DMS79 (cell line): ENCODE results near the gene LTBP3.

Source experiments
- DNase-seq: peaks from one replicate; lab custom pipeline; 2025; lab: John Stamatoyannopoulos, UW

Gene LTBP3

GRCh38 chr11:65506772-65507505, 51.2 kb downstream of the LTBP3 start:
- peak; percentile 83 for DNase-seq

GRCh38 chr11:65506290-65506771, 51.8 kb downstream of the LTBP3 start:
- no peak for DNase-seq

GRCh38 chr11:65505466-65506289, 52.5 kb downstream of the LTBP3 start:
- no peak for DNase-seq

DNA sequence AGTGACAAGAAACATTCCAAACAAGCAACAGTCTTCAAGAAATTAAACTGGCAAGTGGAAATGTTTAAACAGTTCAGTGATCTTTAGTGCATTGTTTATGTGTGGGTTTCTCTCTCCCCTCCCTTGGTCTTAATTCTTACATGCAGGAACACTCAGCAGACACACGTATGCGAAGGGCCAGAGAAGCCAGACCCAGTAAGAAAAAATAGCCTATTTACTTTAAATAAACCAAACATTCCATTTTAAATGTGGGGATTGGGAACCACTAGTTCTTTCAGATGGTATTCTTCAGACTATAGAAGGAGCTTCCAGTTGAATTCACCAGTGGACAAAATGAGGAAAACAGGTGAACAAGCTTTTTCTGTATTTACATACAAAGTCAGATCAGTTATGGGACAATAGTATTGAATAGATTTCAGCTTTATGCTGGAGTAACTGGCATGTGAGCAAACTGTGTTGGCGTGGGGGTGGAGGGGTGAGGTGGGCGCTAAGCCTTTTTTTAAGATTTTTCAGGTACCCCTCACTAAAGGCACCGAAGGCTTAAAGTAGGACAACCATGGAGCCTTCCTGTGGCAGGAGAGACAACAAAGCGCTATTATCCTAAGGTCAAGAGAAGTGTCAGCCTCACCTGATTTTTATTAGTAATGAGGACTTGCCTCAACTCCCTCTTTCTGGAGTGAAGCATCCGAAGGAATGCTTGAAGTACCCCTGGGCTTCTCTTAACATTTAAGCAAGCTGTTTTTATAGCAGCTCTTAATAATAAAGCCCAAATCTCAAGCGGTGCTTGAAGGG, 53.3 kb downstream of the LTBP3 start:
- no peak for DNase-seq

GRCh38 chr11:65503949-65504673, 54.0 kb downstream of the LTBP3 start:
- no peak for DNase-seq

DNA sequence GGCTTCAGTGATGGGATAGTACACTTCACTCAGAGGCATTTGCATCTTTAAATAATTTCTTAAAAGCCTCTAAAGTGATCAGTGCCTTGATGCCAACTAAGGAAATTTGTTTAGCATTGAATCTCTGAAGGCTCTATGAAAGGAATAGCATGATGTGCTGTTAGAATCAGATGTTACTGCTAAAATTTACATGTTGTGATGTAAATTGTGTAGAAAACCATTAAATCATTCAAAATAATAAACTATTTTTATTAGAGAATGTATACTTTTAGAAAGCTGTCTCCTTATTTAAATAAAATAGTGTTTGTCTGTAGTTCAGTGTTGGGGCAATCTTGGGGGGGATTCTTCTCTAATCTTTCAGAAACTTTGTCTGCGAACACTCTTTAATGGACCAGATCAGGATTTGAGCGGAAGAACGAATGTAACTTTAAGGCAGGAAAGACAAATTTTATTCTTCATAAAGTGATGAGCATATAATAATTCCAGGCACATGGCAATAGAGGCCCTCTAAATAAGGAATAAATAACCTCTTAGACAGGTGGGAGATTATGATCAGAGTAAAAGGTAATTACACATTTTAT, 54.7 kb downstream of the LTBP3 start:
- no peak for DNase-seq

DNA sequence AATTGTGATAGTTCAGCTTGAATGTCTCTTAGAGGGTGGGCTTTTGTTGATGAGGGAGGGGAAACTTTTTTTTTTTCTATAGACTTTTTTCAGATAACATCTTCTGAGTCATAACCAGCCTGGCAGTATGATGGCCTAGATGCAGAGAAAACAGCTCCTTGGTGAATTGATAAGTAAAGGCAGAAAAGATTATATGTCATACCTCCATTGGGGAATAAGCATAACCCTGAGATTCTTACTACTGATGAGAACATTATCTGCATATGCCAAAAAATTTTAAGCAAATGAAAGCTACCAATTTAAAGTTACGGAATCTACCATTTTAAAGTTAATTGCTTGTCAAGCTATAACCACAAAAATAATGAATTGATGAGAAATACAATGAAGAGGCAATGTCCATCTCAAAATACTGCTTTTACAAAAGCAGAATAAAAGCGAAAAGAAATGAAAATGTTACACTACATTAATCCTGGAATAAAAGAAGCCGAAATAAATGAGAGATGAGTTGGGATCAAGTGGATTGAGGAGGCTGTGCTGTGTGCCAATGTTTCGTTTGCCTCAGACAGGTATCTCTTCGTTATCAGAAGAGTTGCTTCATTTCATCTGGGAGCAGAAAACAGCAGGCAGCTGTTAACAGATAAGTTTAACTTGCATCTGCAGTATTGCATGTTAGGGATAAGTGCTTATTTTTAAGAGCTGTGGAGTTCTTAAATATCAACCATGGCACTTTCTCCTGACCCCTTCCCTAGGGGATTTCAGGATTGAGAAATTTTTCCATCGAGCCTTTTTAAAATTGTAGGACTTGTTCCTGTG, 55.4 kb downstream of the LTBP3 start:
- no peak for DNase-seq

DNA sequence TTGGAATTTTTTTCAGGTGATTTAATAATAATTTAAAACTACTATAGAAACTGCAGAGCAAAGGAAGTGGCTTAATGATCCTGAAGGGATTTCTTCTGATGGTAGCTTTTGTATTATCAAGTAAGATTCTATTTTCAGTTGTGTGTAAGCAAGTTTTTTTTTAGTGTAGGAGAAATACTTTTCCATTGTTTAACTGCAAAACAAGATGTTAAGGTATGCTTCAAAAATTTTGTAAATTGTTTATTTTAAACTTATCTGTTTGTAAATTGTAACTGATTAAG, 55.9 kb downstream of the LTBP3 start:
- DNase-seq, result no peak

DNA sequence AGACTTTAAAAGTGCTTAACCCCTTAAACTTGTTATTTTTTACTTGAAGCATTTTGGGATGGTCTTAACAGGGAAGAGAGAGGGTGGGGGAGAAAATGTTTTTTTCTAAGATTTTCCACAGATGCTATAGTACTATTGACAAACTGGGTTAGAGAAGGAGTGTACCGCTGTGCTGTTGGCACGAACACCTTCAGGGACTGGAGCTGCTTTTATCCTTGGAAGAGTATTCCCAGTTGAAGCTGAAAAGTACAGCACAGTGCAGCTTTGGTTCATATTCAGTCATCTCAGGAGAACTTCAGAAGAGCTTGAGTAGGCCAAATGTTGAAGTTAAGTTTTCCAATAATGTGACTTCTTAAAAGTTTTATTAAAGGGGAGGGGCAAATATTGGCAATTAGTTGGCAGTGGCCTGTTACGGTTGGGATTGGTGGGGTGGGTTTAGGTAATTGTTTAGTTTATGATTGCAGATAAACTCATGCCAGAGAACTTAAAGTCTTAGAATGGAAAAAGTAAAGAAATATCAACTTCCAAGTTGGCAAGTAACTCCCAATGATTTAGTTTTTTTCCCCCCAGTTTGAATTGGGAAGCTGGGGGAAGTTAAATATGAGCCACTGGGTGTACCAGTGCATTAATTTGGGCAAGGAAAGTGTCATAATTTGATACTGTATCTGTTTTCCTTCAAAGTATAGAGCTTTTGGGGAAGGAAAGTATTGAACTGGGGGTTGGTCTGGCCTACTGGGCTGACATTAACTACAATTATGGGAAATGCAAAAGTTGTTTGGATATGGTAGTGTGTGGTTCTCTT, 56.5 kb downstream of the LTBP3 start:
- DNase-seq, result no peak

GRCh38 chr11:65501186-65501471, 57.0 kb downstream of the LTBP3 start:
- DNase-seq, result no peak

GRCh38 chr11:65500387-65501185, 57.6 kb downstream of the LTBP3 start:
- DNase-seq, result no peak

GRCh38 chr11:65499713-65500386, 58.3 kb downstream of the LTBP3 start:
- no peak for DNase-seq

DNA sequence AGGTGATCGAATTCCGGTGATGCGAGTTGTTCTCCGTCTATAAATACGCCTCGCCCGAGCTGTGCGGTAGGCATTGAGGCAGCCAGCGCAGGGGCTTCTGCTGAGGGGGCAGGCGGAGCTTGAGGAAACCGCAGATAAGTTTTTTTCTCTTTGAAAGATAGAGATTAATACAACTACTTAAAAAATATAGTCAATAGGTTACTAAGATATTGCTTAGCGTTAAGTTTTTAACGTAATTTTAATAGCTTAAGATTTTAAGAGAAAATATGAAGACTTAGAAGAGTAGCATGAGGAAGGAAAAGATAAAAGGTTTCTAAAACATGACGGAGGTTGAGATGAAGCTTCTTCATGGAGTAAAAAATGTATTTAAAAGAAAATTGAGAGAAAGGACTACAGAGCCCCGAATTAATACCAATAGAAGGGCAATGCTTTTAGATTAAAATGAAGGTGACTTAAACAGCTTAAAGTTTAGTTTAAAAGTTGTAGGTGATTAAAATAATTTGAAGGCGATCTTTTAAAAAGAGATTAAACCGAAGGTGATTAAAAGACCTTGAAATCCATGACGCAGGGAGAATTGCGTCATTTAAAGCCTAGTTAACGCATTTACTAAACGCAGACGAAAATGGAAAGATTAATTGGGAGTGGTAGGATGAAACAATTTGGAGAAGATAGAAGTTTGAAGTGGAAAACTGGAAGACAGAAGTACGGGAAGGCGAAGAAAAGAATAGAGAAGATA, 59.0 kb downstream of the LTBP3 start, which contains the start of gene MALAT1:
Gene MALAT1 (plus strand): TSS at position 69 of the 736 bp plus-strand sequence.
- peak; percentile 80 for DNase-seq

DNA sequence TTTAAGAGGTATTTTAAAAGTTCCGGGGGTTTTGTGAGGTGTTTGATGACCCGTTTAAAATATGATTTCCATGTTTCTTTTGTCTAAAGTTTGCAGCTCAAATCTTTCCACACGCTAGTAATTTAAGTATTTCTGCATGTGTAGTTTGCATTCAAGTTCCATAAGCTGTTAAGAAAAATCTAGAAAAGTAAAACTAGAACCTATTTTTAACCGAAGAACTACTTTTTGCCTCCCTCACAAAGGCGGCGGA, 59.5 kb downstream of the LTBP3 start:
- no peak for DNase-seq

DNA sequence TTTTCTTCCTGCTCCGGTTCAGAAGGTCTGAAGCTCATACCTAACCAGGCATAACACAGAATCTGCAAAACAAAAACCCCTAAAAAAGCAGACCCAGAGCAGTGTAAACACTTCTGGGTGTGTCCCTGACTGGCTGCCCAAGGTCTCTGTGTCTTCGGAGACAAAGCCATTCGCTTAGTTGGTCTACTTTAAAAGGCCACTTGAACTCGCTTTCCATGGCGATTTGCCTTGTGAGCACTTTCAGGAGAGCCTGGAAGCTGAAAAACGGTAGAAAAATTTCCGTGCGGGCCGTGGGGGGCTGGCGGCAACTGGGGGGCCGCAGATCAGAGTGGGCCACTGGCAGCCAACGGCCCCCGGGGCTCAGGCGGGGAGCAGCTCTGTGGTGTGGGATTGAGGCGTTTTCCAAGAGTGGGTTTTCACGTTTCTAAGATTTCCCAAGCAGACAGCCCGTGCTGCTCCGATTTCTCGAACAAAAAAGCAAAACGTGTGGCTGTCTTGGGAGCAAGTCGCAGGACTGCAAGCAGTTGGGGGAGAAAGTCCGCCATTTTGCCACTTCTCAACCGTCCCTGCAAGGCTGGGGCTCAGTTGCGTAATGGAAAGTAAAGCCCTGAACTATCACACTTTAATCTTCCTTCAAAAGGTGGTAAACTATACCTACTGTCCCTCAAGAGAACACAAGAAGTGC, 60.0 kb downstream of the LTBP3 start:
- DNase-seq, result peak; percentile 75

DNA sequence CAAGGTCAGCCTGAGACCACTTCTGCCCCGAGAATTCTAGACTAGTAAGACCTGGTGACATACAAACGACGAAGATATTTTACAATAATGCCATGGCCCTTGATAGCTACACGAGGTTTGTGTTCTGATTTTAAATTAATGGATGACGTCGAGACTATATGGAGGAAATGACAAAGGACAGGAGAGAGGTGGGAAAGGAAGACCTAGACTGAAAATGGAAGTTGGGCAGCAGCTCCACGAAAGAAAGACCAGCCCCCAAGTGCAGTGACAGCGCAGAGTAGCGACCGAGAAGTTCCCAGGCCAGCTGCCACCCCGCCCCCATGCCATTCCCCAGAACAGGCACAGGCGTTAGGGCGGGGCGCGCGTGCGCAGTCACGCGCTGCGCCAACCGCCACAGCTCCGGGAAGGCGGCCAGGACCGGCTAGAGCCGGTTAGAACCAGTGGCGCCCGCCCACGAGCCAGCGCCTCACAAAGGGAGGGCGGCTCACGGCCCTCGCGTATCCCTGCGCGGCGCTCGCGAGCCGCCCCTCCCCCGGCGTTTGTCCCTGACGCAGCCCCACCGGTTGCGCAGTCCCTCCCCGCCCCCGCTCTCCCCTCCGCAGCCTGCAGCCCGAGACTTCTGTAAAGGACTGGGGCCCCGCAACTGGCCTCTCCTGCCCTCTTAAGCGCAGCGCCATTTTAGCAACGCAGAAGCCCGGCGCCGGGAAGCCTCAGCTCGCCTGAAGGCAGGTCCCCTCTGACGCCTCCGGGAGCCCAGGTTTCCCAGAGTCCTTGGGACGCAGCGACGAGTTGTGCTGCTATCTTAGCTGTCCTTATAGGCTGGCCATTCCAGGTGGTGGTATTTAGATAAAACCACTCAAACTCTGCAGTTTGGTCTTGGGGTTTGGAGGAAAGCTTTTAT, 60.8 kb downstream of the LTBP3 start:
- peak; percentile 99 for DNase-seq
